HG02588 (cell line): ENCODE measurements around the gene RBM25.
"Not testable (repeated sequence)": the region's sequence is repeated elsewhere in the genome, so short reads cannot be mapped to it uniquely, and the experiment has no call there.

ENCODE experiments used
- ATAC-seq: cut with Tn5 transposase; IDR thresholded peaks from one replicate; pipeline ENCODE4 v1.9.1; 2021; ENCODE audit warnings: mild to moderate bottlenecking, moderate library complexity; ENCODE audit not compliant: unreplicated experiment

The RBM25 gene

DNA sequence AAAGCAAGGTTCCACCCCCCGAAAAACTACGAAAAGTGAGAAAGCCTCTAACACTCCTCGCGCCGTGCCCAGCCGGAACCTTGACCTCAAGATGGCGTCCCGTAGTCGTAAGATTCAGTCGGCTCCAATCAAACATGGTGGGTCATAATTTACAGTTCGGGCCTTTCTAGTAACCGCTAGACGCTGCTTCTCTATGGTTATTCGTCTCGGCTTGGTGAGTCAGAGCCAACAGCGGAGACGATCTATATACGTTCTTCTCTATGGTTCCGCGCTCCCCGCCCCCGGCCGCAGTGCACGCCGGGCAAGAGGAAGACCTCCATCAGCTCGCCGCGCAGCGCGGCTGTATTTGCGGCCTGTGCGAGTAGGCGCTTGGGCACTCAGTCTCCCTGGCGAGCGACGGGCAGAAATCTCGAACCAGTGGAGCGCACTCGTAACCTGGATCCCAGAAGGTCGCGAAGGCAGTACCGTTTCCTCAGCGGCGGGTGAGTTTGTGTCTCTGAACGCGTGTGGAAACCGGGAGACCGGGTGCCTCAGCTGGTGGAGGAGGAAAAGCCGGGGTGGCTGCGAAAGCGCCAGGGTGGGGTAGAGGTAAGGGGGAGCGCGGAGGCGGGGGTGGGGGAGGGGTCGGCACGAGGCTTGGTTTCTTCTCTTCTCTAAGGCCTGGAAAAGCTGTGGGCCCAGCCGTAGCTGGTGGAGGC lies at the start of gene RBM25:
TSS of gene RBM25 (plus strand) at position 311 of the 698 bp plus-strand sequence. CDS start 13,108 bp downstream, outside the sequence.
- ATAC-seq = peak; percentile 89

GRCh38 chr14:73011189-73011588 lies 47.1 kb upstream of the RBM25 start:
- ATAC-seq = not testable (repeated sequence)

- ATAC-seq = peak; percentile 49
Measured at GRCh38 chr14:73014105-73014504, 44.2 kb upstream of the RBM25 start.

- ATAC-seq = not testable (repeated sequence)
Measured at GRCh38 chr14:73015552-73015951, 42.8 kb upstream of the RBM25 start.

- not testable (repeated sequence) for ATAC-seq
Measured at GRCh38 chr14:73016011-73016410, 42.3 kb upstream of the RBM25 start.

DNA sequence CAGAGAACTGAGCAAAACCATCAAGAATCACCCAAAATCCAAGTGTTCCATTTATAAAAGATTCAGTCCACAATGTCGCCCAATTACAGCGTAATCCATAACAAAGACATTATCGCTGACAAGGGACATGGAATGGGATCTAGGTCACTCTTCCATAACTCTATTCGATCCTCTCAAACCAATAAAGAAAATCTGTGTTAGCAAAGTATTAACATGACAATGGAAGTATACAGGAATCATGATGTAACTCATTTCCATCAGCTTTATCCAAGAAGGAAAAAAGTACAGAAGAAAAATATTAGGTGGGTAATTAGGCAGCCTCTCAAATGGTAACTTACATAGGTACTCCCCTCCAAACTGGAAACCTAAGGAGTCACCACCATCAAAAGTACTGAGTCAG lies 36.3 kb upstream of the RBM25 start:
- no peak for ATAC-seq

GRCh38 chr14:73025544-73025943 lies 32.8 kb upstream of the RBM25 start:
- ATAC-seq = no peak

DNA sequence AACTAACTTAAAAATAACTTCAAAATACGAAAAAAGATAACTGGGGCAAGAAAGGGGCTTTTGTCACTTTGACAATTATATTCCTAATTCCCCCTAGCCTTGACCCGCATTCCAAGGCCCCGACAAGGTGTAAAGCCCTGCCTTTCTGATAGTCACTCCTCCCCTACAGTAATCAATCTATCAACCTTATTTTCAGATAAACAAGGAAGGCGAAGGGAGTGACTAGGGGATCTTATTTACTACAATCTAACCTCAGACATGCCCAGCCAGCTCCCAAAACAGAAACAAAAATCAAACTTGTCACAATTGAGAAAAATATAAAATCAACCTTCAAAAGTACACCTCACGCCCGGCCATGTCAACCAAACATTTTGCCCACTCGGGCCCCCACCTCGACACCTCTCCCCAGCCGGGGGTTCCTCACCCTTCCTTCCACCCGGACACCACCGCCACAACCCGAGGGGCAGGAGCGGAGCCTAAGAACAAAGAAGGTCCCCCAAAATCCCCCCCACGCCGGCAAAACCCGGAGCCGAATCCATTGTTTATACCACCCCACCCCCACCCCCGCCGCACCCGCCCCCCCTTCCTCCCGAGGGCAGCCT lies 32.0 kb upstream of the RBM25 start:
- ATAC-seq = no peak

- peak; percentile 96 for ATAC-seq
Measured at GRCh38 chr14:73026845-73027542, 31.3 kb upstream of the RBM25 start, which contains the start of gene ZFYVE1. Gene ZFYVE1 (minus strand): TSS chr14:73027106. CDS start chr14:73024508, 2,598 bp downstream.

DNA sequence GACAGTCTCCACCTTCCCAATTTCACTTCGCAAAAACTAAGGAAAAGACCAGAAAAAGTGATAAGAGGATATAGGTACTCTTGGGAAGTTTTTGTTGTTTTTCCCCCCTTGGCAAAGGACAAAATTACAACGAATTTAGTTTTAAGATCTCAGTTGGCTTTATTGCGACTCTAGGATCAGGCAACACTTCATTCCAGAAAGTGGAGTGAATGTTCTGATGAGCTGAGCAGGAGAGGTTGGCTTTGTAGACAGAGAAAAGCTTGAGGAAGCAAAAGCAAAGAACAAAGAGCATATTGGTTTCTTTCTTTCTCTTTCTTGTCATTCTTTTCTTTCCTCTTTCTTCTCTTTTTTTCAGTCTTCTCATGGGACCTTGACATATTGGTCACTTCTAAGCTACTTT lies 30.8 kb upstream of the RBM25 start:
- no peak for ATAC-seq

DNA sequence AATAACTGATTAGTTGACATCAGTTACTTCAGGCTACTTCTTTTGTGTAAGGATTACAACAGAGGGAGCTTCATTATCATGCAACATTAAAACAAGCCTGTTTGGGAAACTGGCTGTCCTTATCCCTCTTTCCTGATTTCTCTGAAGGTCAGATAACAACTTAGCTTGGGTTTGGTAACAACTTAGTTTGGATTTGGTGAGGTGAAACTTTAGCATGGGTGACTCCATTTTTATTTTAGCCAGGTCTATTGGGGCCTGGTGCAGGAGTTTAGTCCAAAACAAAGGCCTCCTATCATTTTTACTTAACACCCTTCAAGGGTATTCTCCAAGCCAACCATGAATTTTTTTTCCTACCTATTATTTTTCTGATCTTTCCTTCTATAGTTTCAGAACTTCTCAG lies 30.4 kb upstream of the RBM25 start:
- ATAC-seq = no peak

GRCh38 chr14:73036706-73037450 lies 21.5 kb upstream of the RBM25 start:
- ATAC-seq = not testable (repeated sequence)

DNA sequence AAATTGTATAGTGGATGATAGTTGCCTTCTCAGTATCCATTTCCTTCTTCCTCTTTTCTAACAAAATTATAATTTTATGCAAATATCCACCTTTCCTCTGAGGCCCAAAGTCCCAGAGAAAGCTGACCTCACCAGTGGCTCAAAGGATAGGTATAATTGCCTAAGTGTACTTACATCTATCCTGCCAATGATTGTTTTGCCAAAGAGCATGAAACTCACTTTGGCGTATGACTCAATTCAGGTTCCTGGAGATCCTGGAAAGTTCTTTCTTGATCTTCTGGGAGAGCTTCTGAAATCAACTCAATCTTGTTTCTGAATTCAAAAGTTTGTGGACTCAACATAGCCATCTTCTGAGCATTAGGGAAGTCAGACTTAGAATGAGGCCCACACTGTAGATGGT lies 10.5 kb upstream of the RBM25 start:
- ATAC-seq = no peak

DNA sequence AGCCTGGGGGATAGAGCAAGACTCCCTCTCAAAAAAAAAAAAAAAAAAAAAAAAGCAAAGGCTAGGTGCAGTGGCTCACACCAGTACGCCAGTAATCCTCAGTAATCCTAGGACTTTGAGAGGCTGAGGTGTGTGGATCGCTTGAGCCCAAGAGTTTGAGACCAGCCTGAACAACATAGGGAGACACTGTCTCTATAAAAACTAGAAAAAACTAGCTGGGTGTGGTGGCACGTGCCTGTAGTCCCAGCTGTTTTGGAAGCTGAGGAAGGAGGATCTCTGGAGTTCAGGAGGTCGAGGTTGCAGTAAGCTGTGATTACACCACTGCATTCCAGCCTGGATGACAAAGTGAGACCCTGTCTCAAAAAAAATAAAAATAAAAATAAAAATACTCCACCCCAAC lies 8.9 kb upstream of the RBM25 start:
- ATAC-seq = no peak

DNA sequence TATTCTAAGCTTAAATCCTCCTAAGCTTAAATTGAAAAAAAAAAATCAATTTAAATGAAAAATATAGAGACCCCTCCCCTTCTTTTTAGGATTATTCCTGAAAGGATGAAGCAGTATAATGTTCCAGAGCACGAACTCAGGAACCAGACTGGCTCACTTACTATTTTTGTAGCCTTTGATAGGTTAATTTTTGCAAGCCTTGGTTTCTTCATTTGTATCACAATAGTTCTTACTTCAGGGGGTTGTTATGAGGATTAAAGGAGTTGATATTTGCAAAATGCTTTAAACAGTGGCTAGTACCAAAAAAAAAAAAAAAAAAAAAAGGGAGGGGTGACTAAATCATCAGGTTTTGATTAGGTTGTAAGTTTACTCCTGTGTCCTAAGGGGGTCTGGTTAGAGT lies 3.1 kb upstream of the RBM25 start:
- no peak for ATAC-seq

GRCh38 chr14:73057944-73058223 lies 450 bp upstream of the RBM25 start:
- ATAC-seq = no peak

- peak; percentile 4 for ATAC-seq
Measured at GRCh38 chr14:73058922-73059673, 764 bp downstream of the RBM25 start.

DNA sequence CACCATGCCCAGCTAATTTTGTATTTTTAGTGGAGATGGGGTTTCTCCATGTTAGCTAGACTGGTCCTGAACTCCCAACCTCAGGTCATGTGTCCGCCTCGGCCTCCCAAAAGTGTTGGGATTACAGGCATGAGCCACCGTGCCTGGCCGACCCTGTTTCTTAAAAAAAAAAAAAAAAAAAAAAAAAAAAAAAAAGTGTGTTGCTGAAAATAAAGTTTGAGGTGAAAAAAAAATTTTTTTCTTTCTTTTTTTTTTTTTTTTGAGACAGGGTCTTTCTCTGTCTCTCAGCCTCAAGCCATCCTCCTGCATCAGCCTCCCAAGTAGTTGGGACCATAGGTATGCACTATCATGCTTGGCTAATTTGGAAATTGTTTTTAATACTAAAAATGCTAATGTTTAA lies 11.3 kb downstream of the RBM25 start:
- no peak for ATAC-seq

DNA sequence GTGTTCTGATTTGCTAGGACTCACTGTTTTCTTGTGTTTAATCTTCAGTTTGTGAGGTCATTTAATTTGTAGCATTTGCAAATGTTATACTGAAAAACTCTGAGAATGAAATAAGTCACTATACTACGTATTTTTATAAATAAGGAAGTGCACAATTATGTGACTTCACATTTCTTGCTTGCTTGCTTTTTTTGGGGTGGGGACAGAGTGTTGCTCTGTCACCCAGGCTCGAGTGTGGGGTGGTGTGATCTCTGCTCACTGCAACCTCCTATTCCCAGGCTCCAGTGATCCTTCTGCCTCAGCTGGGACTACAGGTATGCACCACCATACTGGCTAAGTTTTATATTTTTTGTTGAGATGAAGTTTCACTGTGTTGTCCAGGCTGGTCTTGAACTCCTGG lies 32.7 kb downstream of the RBM25 start:
- no peak for ATAC-seq

- ATAC-seq = no peak
Measured at GRCh38 chr14:73097421-73097820, 39.1 kb downstream of the RBM25 start.

GRCh38 chr14:73100334-73100733 lies 42.0 kb downstream of the RBM25 start:
- no peak for ATAC-seq
